TTC549 (cell line): Measurements from ENCODE around the gene SAPCD2.
A peak's percentile ranks its signal among the peaks of the same experiment; 100 is the strongest.
"Not testable (repeated sequence)": the region's sequence is repeated elsewhere in the genome, so short reads cannot be mapped to it uniquely, and the experiment has no call there.

ENCODE experiments used
- FAIRE-seq: peaks from 2 replicates; lab custom pipeline; 2012; peaks lifted over from hg19 to GRCh38; lab: Jason Lieb, UNC

The SAPCD2 gene

GRCh38 chr9:137070201-137070905 lies at the start of gene SAPCD2:
SAPCD2 (minus strand) TSS chr9:137070557; CDS start chr9:137070460, 97 bp downstream.
- peak; percentile 63 for FAIRE-seq

- not testable (repeated sequence) for FAIRE-seq
Observed at GRCh38 chr9:137118092-137118603, 47.8 kb upstream of the SAPCD2 start.

GRCh38 chr9:137117269-137117731 lies 46.9 kb upstream of the SAPCD2 start:
- no peak for FAIRE-seq

- FAIRE-seq, result no peak
Observed at GRCh38 chr9:137116728-137117127, 46.4 kb upstream of the SAPCD2 start.

GRCh38 chr9:137116027-137116507 lies 45.7 kb upstream of the SAPCD2 start:
- no peak for FAIRE-seq

GRCh38 chr9:137115394-137116026 lies 45.2 kb upstream of the SAPCD2 start:
- FAIRE-seq, result no peak

- FAIRE-seq, result no peak
Observed at GRCh38 chr9:137114613-137115393, 44.4 kb upstream of the SAPCD2 start, which contains the start of gene DPP7. DPP7 (minus strand) TSS chr9:137114733; CDS start chr9:137114713, 20 bp downstream.

GRCh38 chr9:137114220-137114612 lies 43.9 kb upstream of the SAPCD2 start:
- FAIRE-seq, result no peak

- FAIRE-seq, result no peak
Observed at GRCh38 chr9:137113385-137114159, 43.2 kb upstream of the SAPCD2 start.

- FAIRE-seq, result no peak
Observed at GRCh38 chr9:137112564-137113384, 42.4 kb upstream of the SAPCD2 start.

GRCh38 chr9:137111788-137112563 lies 41.6 kb upstream of the SAPCD2 start:
- no peak for FAIRE-seq

- FAIRE-seq, result no peak
Observed at GRCh38 chr9:137110911-137111787, 40.8 kb upstream of the SAPCD2 start.

- FAIRE-seq, result no peak
Observed at GRCh38 chr9:137110147-137110910, 40.0 kb upstream of the SAPCD2 start.

GRCh38 chr9:137109250-137110146 lies 39.1 kb upstream of the SAPCD2 start:
- FAIRE-seq, result no peak

GRCh38 chr9:137108608-137109249 lies 38.4 kb upstream of the SAPCD2 start:
- no peak for FAIRE-seq

GRCh38 chr9:137107982-137108381 lies 37.6 kb upstream of the SAPCD2 start:
- FAIRE-seq, result no peak
